Suppressor macrophage treated with lipopolysaccharide for 4 hours (primary cell): ENCODE results near the gene SPATA12.
A peak's percentile ranks its signal among the peaks of the same experiment; 100 is the strongest.

Source experiments
- DNase-seq: peaks from one replicate; pipeline ENCODE4 v3.0.0-alpha.2; 2020

The SPATA12 gene, protein sequence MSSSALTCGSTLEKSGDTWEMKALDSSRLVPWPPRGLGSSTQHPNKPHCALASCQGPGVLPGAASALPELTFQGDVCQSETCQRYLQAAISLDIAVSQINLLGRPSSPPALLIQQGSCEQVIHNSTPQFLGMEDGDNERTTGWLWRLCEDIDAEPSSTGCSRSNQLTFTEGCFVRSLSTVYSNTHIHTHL

DNA sequence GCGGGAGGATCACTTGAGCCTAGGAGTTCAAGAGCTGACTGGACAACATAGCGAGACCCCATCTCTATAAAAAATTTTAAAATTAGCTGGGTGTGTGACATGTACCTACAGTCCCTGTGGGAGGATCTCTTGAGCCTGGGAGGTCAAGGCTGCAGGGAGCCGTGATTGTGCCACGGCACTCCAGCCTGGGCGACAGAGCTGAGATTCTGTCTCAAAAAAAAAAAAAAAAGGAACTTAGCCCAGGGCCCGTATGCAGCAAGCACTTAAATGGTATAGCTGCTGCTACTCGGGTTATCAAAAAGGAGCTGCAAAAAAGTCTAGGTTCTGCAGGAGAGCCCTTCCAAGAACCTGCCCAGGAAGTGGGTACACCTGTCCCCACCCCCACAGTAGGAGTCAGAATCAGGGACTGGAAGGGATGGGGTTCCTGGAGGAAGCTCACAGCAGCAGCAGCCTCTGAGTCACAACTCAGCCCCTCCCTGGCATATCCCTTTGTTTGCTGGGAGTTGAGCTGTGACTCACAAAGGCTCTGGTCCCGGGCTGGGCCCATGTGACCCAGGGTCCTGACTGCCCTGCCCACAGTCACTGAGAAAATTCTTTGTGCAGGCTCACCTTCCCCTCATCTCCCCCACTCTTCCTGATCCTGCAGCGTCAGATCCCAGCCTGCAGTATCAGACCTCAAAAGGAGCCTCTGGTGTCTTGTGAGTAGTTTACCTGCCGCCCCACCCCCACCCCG, at the start of gene SPATA12:
Gene SPATA12, plus strand, starts transcription at position 576 of the 733 bp plus-strand sequence. CDS start 13,031 bp downstream, outside the sequence.
- DNase-seq = peak; percentile 87

DNA sequence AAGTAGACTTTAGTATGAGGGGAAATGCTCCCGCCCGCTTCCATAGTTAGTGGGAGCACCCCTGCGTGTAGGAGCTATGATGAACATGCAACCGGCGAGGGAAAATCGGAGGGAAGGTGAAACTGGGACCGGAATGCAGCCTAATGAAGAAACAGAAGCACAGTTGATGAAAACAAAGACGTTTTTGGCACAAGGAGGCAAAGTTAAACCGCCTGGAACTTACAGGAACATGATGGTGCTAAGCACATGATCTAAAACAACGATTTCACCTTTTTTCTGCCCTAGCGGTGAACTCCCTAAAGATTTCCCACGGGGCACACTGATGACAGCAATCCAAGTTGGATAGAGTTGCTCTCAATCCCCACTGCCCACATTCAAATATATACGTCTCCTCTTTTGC, 49.4 kb upstream of the SPATA12 start:
- DNase-seq = no peak

DNA sequence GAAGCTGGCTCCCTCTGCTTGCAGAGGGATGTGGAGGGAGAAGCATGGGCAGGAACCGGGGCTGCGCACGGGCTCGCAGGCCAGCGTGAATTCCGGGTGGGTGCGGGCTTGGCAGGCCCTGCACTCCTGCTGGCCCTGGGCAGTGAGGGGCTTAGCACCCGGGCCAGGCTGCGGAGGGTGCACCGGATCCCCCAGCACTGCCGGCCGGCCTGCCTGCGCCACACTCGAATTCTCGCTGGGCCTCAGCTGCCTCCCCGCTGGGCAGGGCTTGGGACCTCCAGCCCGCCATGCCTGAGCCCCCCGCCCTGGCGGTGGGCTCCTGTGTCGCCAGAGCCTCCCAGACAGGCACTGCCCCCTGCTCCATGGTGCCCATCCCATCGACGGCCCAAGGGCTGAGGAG, 47.6 kb upstream of the SPATA12 start:
- no peak for DNase-seq

DNA sequence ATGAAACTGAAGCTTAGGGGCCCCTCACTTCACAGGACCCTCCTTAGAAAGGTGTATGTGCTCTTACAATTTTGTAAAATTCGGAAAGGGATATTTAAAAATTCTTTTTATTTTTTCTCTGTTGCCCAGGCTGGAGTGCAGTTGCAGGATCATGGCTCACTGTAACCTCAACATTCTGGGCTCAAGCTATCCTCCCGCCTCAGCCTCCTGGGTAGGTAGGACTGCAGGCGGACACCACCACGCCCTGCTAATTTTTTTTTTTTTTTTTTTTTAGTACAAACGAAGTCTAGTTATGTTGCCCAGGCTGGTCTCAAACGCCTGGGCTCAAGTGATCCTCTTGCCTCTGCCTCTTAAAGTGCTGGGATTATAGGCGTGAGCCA, 45.1 kb upstream of the SPATA12 start:
- no peak for DNase-seq

DNA sequence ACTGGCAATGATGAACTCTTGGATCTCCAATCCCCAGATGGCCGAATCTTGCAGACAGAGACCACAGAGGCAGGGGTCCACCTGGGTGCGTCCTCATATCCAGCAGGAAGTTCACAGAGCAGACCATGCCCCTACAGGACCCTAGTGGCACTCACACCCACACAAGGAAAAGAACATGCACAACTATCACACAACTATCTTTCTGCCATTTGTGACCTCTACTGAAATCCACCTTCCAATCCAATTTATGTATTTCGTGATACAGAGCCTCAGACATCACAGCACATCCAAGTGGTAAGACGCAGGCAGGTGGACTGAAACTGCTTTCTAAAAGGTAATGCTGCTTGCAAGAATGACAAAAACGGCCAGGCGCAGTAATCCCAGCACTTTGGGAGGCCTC, 44.6 kb upstream of the SPATA12 start:
- no peak for DNase-seq

DNA sequence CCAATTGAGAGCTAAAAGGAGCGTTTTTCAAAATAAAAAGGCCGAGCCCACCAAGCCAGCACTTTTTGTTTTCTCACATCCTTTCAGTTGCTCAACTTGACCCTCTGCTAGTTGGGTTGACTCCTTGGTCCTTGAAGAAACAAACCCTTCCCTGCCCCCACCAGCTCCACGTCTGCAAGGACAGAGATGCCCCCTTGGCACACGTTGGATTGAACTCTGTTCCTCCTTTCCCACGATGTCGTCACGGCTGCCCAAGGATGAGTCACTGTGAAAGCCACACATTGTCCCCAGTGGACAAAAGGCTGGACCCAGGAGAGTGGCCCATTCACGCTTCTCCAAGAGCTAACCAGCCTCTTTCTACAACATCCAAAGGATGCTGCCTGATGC, 43.0 kb upstream of the SPATA12 start:
- DNase-seq = peak; percentile 54

DNA sequence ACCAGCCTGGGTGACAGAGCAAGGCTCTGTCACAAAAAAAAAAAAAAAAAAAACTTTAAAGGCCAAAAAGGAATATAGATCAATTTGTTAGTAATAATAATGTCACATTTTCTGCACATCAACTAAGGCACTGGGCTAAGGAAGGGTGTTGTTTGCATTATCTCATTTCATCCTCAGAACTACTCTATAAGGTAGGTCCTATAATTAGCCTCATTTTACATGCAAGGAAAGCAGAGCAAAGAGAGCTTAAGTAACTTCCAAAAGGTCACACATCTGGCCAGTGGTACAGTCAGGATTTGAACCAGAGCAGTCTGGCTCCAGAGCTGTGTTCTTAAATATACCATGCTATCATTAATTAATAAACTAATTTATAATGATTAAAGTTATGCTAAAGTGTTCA, 42.2 kb upstream of the SPATA12 start:
- DNase-seq = no peak

DNA sequence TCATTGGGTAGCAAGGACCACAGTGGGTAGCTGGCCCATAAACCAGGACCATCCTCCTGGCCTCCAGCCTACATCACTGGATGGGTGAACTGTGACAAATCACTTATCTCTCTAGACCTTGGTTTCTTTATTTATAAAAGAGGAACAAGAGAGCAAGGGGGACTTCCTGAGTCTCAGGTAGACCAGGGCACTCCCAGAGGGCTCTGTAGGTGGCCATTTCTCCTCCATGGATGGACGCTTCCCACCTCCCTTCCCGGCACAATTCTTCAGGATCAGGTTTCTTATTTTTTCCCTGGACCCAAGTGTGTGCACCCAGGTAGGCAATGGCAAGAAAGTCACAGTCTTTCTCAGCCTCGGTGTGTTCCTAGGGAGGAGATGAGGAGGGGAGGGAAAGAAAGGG, 41.4 kb upstream of the SPATA12 start:
- DNase-seq = no peak

DNA sequence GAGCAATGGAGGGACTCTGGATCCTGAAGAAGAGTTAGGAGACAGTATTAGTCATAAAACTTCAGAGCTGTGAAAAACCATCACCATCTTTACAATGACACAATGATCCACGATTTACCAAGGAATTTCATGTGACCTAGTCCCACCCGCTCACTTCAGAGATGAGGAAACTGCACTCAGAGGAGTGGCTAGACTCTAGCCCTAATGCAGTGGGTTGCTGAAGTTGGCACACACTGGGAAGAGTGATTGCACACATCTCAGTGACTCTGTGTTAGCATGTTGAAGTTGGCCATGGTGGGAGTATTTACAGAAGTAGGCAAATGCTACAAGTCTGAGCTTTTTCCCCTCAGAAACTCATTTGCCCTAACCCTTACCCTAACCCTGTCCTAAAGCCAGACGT, 35.2 kb upstream of the SPATA12 start:
- peak; percentile 79 for DNase-seq

DNA sequence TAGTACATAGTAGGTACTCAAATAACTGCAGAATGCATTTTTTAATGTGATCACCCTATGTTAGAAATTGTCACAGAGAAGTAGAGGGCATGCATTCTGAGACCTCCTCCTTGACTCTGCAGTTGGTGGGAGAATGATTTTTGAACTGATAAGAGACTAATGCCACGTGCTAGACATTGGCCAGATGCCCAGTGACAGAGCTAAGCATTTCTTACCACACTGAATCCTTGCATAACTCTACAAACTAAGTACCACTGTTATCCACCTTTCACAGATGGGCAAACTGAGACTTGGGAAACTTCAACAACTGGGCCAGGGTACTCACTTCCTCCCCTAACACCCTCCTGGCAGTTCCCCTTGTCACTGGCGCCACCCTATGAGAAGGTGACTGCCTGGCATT, 33.5 kb upstream of the SPATA12 start:
- no peak for DNase-seq

DNA sequence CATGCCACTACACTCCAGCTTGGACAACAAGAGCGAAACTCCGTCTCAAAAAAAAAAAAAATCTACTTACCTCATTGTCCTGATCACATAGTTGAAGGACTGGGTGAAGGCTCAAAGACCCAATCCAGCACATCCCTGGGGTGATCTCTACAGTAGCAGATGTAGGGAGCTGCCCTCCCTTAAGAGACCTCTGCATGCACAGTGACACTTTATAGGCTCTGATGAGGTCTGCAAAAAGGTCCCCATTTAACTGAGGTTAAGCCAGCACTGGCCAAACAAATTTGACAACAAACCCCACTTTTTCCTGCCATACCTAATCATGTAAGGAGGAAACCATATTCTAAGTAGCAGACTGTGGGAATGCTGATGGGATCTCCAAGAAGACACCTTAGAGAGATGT, 31.1 kb upstream of the SPATA12 start:
- DNase-seq = no peak

DNA sequence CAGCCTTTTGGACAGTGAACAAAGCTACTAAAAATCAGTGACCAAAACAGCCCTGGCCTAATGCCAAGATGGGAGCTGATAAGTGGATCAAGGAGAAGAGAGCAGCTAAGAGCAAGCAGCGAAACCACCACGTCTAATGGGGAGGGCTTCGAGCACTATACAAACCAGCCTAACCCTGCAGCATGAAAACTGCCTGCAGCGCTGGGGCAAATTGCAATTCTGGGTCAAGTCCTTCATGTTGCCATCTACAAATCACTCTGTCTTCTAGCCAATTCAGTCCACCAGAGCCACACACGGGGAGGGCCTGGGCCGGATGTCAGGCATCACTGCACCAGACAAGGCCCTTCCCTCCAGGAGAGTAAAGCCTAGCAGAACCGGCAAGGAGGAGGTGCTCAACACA, 30.5 kb upstream of the SPATA12 start:
- no peak for DNase-seq

DNA sequence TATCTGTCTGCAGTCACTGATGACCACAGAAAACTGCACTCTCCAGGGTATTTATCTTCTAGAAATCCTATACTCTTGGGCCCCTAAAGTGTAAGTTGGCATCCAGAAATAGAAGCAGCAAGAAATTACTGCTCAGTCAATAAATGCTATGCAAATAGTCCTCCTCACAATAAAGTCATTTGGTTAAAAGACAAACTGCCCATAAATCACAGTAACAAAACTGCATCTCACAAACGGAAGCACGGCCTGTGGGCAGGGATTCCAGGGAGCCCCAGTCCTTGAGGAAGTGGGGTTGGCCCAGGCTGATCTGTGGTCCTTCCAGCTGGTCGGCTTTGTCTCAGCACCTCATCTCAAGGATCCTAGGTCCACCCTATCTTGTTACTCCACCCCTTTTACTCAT, 29.7 kb upstream of the SPATA12 start:
- no peak for DNase-seq

DNA sequence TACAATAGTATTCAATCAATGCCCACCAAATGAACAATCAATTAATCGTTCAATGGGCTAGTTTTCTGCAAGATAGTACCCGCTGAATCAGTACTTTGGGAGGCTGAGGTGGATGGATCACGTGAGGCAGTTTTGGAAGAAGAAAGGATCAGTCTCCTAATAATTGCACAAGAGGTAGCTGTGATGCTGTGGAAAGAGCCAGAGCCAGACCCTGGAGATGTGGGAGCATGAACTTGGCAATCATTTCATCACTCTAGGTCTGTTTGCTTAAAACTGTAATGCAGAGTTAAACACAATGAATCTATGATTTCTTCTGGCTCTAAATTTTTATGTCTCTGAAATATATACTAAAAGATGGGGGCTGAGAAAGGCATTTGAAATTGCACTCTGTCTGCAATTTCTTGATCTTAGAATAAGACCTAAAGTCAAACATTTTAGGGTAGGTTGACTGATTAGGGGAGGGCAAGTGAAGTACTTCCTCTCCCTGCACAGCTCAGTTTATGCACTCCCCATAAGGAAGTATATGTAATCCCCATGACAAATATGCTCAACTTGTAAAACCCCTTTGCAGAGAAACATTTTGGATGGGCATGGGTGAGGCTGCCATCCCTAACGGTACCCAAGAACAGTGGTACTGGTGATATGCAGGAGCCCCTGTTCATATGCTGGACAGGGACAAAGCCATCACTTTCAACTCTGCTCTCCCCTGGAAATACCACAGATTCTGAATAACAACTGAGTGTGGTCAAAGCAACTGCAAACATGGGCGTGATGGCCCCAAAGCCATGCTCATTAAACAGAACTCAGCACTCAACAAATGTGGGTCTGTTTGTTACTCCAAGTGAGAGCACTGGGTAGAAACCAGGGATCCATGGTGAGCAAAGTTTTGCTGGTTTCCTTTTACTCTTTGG, 28.6 kb upstream of the SPATA12 start:
- DNase-seq = peak; percentile 31

DNA sequence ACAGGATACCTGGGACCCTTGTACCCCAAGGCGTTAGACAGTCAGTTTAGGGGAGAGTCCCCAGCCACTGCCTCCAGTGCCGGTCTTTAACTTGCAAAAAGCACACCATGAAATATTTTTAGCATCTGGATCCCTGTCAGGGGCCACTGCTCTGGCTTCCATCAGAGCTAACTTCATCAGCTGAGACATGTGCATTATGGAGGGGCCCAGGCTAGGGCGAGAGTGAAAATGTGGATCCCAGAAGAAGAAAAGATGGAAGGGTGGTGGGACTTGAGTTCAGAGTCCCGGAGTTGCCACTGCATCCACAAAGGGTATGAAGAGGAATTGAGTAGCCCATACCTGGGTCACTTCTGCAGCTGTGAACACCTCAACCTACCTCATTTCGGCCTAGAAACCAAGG, 23.5 kb upstream of the SPATA12 start:
- no peak for DNase-seq

DNA sequence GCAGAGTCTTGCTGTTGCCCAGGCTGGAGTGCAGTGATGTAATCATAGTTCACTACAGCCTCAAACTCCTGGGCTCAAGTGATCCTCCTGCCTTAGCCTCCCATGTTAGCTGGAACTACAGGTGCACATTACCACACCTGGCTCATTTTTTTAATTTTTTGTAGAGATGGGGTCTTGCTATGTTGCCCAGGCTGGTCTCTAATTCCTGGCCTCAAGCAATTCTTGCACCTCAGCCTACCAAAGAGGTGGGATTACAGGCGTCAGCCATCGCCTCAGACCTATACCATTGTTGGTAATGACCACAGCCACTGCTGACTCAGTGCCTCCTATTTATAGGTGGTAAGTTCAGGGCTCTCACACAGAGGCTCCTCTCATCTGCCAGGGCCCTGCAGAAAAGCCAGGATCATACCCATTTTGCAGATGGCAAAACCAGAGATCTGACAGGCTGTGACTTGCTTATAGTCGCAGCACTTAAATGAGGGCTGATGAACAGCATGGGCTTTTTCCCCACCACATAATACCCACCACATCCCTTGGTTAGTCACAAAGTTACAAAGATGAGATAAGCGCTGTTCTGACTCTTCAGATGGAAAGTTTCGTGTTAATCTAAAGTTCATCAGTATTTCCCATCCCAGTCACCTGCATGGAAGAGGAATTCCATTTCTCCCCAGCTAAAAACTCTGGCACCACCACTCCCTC, 21.8 kb upstream of the SPATA12 start:
- DNase-seq = no peak

DNA sequence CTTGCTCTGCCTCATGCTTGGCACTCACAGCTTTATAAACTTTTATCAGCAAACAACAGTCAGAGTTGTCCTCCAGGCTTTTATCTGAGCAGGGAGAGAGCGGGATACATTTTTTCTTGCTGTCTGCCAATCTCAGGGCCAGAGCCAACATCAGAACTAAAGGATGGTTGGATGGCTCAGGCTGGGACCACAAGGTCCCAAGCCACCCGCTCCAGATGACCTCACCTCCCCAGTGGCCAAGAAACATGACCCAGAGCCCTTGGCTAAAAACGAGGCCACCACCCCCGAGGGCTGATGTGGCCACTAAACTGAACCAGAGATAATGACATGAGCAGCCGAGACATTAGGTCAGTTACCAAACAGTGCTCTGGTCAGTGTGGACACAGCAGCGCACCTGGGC, 18.8 kb upstream of the SPATA12 start:
- DNase-seq = no peak

DNA sequence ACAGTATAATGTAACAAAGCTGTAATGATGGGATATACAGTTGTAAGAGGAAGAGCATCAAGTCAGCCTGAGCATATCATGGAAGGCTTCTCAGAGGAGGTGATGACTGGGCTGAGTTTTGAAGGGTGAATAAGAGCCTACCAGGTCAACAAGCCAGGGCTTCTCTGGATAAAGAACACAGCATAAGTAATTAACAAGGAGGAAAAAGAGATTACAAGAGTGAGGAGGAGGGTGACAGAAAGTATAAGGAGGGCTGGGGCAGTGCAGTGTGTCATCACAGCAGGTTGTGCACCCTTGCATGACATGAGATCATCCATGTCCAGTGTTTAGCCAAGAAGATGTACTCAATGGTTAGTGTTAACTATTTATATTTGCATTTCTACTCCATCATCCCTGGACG, 16.9 kb upstream of the SPATA12 start:
- DNase-seq = no peak

DNA sequence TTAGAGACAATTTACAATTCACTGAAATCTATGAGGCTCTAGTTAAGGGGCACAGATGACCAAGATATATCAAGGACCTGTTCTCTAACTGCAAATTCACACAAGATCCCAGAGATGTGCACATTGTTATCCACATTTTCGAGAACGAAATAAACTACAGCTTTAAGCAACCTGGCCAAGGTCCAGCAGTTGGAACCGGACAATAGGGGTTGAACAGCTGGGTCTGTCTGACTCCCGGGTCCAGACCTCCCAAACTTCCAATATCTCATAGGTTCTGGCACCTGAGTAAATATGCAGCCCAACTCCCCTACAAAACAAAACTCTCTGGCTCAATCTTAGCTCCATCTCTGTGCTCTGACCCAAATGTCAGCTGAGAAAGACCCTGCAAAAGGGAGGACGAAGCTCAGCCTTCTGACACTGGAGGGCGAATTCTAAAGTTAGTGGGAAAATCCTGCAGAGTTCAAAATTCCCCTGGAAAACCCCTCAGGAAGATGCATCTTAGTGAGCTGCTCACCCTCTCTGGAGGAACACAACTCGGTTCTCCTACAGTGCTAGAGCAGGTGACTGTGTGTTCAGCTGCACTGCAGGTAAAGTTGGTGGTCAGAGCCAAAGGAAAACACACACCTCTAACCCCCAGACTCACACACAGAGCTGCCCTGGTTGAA, 14.2 kb upstream of the SPATA12 start:
- no peak for DNase-seq

DNA sequence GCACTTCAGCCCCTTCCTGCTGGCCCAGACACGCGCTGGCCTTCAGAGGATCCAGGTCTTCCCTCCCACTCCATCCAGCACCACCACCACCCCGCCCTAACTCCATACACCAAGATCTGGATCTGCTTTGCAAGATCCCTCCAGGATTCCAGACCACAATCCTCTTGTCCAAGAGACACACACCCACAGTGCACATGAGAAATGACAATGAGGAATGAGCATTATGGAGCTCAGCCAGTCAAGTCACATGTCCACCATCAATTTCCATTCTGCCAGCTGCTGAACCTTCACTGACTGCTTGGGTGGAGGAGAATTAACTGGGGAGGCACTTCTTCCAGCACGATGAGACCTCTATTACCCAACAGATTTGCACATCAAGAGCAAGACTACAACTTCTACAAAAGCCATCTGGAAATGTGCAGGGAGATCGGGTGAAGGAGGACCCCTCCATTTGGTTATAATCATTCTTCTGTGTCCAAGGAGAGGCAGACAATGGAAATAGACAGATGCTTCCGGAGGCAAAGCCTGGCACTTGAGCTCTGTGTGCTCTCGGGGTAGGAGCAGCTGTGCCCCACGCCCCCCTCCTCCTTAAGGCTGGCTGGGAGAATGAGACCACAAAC, 12.3 kb upstream of the SPATA12 start:
- DNase-seq = no peak

DNA sequence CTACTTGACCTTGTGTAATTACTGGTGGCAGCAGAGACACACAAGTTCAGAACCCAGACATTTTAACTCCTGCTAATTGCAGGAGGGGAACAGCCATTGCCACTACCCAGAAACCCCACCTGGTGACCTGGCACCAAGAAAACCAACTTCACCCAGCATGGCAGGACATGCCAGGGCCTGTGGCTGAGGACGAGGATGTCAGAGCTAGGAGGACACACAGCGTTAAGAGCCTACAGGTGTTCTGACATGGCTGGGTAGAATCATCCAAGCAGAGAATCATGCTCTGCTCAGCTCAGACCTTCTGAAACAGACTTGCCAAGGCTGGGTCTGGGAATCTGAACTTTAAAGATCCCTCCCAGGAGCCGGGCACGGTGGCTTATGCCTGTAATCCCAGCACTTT, 11.7 kb upstream of the SPATA12 start:
- DNase-seq = no peak

DNA sequence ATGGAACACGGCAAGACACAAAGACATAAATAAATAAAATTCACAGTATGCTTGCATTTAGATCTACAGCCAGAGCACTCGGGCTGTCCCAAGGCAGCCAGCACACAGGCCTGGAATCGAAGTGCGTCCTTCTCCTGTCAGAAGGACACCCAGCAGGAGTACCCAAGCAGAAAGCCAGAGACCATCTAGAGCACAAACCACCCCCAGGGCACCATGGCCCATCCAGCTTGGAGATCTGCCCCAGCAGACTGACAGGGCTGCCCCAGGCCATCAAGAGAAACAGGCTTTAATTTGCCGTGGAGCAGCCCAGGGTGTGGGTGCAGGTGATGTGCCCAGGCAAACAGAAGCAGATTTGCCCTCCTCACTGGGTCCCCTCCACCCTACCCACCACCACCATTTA, 7.8 kb upstream of the SPATA12 start:
- no peak for DNase-seq
